Stomach (tissue), 9 donors: ENCODE data around the gene C8B. TPM values are rescaled to one million over a fixed set of nuclear protein-coding genes. Genes with fewer than 3 reads are reported as not detected.

ENCODE experiments used
- DNase-seq, 2 donors: peaks; one replicate each; pipeline versions ENCODE4 v3.0.0 to v3.0.0-alpha.2; 2013 to 2019
- H3K27ac ChIP-seq, 5 donors: fragments of 200-600 bp in 4 of 5; sonication (generic) in 4 of 5; one replicate each; pipeline ENCODE4 v1.5.1; 2013 to 2019; ENCODE audit warnings: mild to moderate bottlenecking in 1 of 5, moderate library complexity in 1 of 5
- H3K27me3 ChIP-seq, 3 donors: fragments of 200-600 bp; sonication (generic); one replicate each; pipeline ENCODE4 v1.5.1; 2017 to 2019; ENCODE audit warnings: mixed run types in 1 of 3
- H3K36me3 ChIP-seq, 4 donors: fragments of 200-600 bp; sonication (generic); 1 replicate in 3 of 4; 2 replicates in 1 of 4; pipeline ENCODE4 v1.5.1; 2016 to 2019
- H3K4me1 ChIP-seq, 4 donors: fragments of 200-600 bp; sonication (generic); one replicate each; pipeline ENCODE4 v1.5.1; 2016 to 2019
- H3K4me3 ChIP-seq, 4 donors: fragments of 200-600 bp; sonication (generic) in 3 of 4; one replicate each; pipeline ENCODE4 v1.5.1; 2016 to 2019; ENCODE audit warnings: mild to moderate bottlenecking in 1 of 4
- H3K9me3 ChIP-seq, 4 donors: fragments of 200-600 bp; sonication (generic); one replicate each; pipeline ENCODE4 v1.5.1; 2016 to 2019
- EP300 ChIP-seq: sonication (generic); formaldehyde crosslinking; IDR thresholded peaks from one replicate; pipeline ENCODE4 v1.6.1; 2017; ENCODE audit warnings: antibody characterized with exemption
- POLR2A ChIP-seq, 4 donors: fragments of 450-650 bp; IDR thresholded peaks; one replicate each; pipeline ENCODE4 v1.6.1; 2016; ENCODE audit warnings: antibody characterized with exemption in 4 of 4, control low read depth in 2 of 4, mild to moderate bottlenecking in 1 of 4, moderate library complexity in 1 of 4
- POLR2AphosphoS5 ChIP-seq, 3 donors: sonication (generic); formaldehyde crosslinking; IDR thresholded peaks; one replicate each; pipeline ENCODE4 v1.6.1; 2016; ENCODE audit warnings: antibody characterized with exemption in 3 of 3
- WGBS, 5 donors: extraction: QIAGEN DNeasy Blood & Tissue Kit in 3 of 5; methylation state at CpG; one replicate each; pipeline versions ENCODE4 v1.1.5 to v1.1.7; 2013 to 2018; 5-methylcytosine and 5-hydroxymethylcytosine counted together
- intact Hi-C: fragments of 100-400 bp; cut with DNase I; formaldehyde crosslinking; loops from one replicate; pipeline ENCODE4 v1.15.1; 2023; ENCODE audit warnings: low total_unique reads
- polyA plus RNA-seq, 3 donors: library from polyadenylated mRNA; stranded (reverse); fragments of 200-250 nt; gene quantifications; one replicate each; pipeline ENCODE4 v1.2.3, GENCODE V29; 2013
- total RNA-seq, 5 donors: library from RNA; depleted of rRNA; stranded (reverse); fragments of >200 nt; gene quantifications; one replicate each; pipeline versions ENCODE4 v1.1.0 to v1.2.3, GENCODE V29; 2014 to 2016
- TF ChIP-seq, protein P1 (sequence below), 7 experiments: fragments of 450-650 bp in 4 of 7; fragments of 200-600 bp in 3 of 7; sonication (generic) in 3 of 7; IDR thresholded peaks; one replicate each; pipeline ENCODE4 v1.5.1; 2016 to 2019; ENCODE audit warnings: antibody characterized with exemption in 7 of 7, control low read depth in 2 of 7, mild to moderate bottlenecking in 1 of 7
- donor health status: healthy with polysubstance abuse.
- donor health status: Bipolar disorder and iron deficiency.
- donor health status: healthy.

Gene C8B
- total and polyA plus RNA-seq, 8 donors: 0.15 to 0.25 TPM; not detected in 6

DNA sequence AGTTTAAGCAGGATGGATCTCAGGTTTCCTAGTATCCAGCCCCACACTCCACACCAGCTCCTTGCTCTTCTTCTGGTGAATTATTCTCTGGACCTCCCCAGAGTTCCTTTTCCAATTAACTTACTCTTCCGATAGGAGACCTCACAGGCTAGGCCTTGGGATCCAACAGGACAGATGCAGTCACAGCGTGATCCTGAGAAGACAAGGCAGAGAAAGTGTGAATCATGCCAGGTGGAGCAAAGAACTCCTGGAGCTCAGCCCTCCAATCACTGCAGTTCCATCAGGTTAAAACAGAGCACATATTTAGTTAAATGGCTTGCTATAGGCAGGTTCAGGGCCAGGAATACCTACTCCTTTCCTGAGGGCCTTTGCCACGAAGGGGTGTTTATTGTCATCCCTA, 34.1 kb downstream of the C8B start:
- H3K9me3 ChIP-seq: no peaks in the 10 kb centered on the region
- no peak overlapping the region for H3K27ac ChIP-seq
- no peaks in the 10 kb centered on the region for H3K4me1 ChIP-seq
- WGBS, 5 donors: 75 to 89% (median 84%) methylated on average over 3 of the region's 3 CpGs
- TF ChIP-seq EP300 (no peak), POLR2AphosphoS5 (IDR thresholded peaks at IDR 0.05) (no peak), POLR2A (IDR thresholded peaks at IDR 0.05) (no peak)
- TF ChIP-seq, protein P1, sequence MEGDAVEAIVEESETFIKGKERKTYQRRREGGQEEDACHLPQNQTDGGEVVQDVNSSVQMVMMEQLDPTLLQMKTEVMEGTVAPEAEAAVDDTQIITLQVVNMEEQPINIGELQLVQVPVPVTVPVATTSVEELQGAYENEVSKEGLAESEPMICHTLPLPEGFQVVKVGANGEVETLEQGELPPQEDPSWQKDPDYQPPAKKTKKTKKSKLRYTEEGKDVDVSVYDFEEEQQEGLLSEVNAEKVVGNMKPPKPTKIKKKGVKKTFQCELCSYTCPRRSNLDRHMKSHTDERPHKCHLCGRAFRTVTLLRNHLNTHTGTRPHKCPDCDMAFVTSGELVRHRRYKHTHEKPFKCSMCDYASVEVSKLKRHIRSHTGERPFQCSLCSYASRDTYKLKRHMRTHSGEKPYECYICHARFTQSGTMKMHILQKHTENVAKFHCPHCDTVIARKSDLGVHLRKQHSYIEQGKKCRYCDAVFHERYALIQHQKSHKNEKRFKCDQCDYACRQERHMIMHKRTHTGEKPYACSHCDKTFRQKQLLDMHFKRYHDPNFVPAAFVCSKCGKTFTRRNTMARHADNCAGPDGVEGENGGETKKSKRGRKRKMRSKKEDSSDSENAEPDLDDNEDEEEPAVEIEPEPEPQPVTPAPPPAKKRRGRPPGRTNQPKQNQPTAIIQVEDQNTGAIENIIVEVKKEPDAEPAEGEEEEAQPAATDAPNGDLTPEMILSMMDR (IDR thresholded peaks at IDR 0.05): no peak
- no peaks in the 10 kb centered on the region for H3K36me3 ChIP-seq
- DNase-seq: no peak
- no peaks in the 10 kb centered on the region for H3K27me3 ChIP-seq
- intact Hi-C loops: no loop called here
- no peak overlapping the region for H3K4me3 ChIP-seq

GRCh38 chr1:56931211-56931610, 34.6 kb downstream of the C8B start:
- no peak for DNase-seq
- TF ChIP-seq, protein P1 (IDR thresholded peaks at IDR 0.05): no peak
- TF ChIP-seq POLR2AphosphoS5 (IDR thresholded peaks at IDR 0.05): no peak
- TF ChIP-seq EP300: no peak
- TF ChIP-seq POLR2A (IDR thresholded peaks at IDR 0.05): no peak
- H3K36me3 ChIP-seq: no peaks in the 10 kb centered on the region
- no peaks in the 10 kb centered on the region for H3K27me3 ChIP-seq
- WGBS, 5 donors: 57 to 79% (median 68%) methylated on average over 3 of the region's 3 CpGs
- no peaks in the 10 kb centered on the region for H3K4me1 ChIP-seq
- H3K4me3 ChIP-seq: no peak overlapping the region
- no peaks in the 10 kb centered on the region for H3K9me3 ChIP-seq
- intact Hi-C loops: no loop called here
- H3K27ac ChIP-seq: no peak overlapping the region

- Histone ChIP-seq H3K27me3 (no peaks in the 10 kb centered on the region), H3K4me1 (no peaks in the 10 kb centered on the region), H3K27ac (no peak overlapping the region), H3K4me3 (no peak overlapping the region), H3K9me3 (no peaks in the 10 kb centered on the region), H3K36me3 (no peaks in the 10 kb centered on the region)
- DNase-seq: no peak
- 84 to 93% (median 88%) methylated on average over 2 of the region's 2 CpGs for WGBS, 5 donors
- intact Hi-C loops: no loop called here
- TF ChIP-seq, protein P1 (IDR thresholded peaks at IDR 0.05): no peak
- TF ChIP-seq POLR2A (IDR thresholded peaks at IDR 0.05) (no peak), POLR2AphosphoS5 (IDR thresholded peaks at IDR 0.05) (no peak), EP300 (no peak)
These were observed 36.3 kb downstream of the C8B start for GRCh38 chr1:56929492-56929891.

DNA sequence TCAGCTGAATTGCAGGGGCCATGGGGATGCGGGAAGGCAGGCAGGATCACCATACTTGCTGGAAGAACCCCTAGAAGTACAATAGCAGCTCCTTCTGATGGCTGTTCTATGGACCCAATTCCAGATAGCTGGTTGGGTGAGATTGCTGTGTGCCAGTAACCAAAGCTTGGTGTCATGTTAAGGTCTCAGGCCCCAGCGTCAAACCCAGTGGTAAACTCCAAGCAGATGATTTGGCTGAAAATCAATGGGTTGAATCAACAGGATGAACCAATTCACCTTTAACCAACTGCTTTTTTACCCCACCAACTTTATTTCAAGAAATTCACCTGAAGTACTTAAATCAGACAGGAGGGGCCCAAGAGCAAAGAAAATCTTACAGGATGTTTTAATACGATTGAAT, 37.8 kb downstream of the C8B start:
- TF ChIP-seq EP300 (no peak), POLR2AphosphoS5 (IDR thresholded peaks at IDR 0.05) (no peak), POLR2A (IDR thresholded peaks at IDR 0.05) (no peak)
- TF ChIP-seq, protein P1 (IDR thresholded peaks at IDR 0.05): no peak
- WGBS, 5 donors: 93 to 95% (median 94%) methylated on average over 3 of the region's 3 CpGs
- intact Hi-C loops: no loop called here

More for the DNA sequence above, 37.8 kb downstream of the C8B start:
- Histone ChIP-seq H3K27ac (no peak overlapping the region), H3K4me3 (no peak overlapping the region), H3K4me1 (no peaks in the 10 kb centered on the region), H3K36me3 (no peaks in the 10 kb centered on the region), H3K9me3 (no peaks in the 10 kb centered on the region), H3K27me3 (no peaks in the 10 kb centered on the region)
- DNase-seq: no peak
